Activated T-cell treated with anti-CD3 and anti-CD28 coated beads for 4 hours (primary cell): ENCODE data around the gene ABCC10.
"Not testable (repeated sequence)": the region's sequence is repeated elsewhere in the genome, so short reads cannot be mapped to it uniquely, and the experiment has no call there.

ENCODE experiments used
- DNase-seq: peaks from one replicate; pipeline ENCODE4 v3.0.0-alpha.2; 2020

The ABCC10 gene

DNA sequence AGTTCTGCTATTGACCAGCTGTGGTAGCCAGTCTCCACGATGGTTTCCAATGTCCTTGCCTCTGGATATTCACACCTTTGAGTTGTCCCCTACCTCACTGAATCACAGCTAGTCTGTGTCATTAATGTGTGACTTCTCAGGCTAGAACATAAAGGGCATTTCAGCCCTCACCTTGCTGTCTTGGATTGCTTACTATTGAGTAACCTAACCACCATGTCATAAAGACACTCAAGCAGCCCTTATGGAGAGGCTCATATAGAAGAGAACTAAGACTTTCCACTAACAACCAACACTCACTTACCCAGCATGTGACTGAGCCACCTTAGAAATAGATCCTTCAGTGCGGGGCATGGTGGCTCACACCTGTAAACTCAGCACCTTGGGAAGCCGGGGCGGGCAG lies 19.1 kb upstream of the ABCC10 start:
- DNase-seq, result no peak

DNA sequence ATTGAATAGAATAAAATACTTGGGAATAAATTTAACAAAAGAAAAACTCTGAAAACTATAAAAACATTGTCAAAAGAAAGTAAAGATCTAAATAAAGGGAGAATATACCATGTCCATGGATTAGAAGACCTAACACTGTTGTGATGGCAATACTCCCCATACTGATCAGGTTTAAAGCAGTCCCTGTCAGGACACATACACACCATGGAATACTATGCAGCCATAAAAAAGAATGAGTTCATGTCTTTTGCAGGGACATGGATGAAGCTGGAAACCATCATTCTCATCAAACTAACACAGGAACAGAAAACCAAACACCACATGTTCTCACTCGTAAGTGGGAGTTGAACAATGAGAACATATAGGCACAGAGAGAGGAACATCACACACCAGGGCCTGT lies 16.6 kb upstream of the ABCC10 start:
- DNase-seq, result not testable (repeated sequence)

DNA sequence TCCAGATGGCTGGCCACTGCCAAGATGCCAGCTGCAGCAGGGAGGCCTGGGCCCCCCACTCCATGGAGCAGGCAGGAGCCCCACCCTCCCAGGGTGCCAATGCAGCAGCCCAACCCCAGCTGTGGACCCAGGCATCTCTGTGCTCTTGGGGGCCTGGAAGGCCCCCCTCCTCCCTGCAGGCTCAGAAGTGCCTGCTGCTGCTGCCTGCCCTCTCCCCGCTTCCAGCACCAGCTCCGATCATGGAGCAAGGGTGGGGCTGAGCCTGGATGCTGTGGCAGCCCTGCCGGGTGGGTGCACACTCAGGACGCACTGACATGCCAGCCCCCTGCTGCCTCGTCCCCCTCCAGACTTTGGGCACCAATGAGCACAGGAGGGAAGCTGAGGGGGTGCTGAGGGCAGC lies 14.8 kb upstream of the ABCC10 start:
- DNase-seq, result no peak

DNA sequence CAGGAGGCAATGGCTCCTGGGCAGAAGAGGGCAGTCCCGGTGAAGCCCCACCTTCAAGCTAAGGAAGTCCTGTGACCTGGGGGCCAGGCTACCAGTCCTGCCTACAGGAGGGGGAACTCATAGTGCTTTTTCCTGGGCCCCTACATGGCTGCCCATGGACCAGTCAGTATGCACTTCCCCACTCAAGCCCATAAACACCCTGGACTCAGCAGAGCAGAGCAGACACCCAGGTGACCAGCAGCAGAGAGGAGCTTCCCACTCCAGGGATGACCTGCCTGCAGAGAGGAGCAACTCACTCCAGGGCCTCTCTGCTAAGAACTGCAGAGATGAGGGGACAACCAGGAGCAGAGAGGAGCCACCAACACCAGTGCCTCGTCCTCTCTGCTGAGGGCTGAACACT lies 14.3 kb upstream of the ABCC10 start:
- DNase-seq, result no peak

DNA sequence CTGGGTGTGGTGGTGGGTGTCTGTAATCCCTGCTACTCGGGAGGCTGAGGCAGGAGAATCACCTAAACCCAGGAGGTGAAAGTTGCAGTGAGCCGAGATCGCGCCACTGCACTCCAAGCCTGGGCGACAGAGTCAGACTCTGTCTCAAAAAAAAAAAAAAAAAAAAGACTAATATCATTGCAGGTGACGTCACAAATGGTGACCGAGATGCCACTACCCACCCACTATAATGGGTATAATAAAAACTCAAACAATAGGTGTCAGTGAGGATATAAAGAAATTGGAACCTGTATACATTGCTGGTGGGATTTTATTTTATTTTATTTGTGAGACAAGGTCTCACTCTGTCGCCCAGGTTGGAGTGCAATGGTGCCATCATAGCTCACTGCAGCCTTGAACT lies 12.1 kb upstream of the ABCC10 start:
- not testable (repeated sequence) for DNase-seq

DNA sequence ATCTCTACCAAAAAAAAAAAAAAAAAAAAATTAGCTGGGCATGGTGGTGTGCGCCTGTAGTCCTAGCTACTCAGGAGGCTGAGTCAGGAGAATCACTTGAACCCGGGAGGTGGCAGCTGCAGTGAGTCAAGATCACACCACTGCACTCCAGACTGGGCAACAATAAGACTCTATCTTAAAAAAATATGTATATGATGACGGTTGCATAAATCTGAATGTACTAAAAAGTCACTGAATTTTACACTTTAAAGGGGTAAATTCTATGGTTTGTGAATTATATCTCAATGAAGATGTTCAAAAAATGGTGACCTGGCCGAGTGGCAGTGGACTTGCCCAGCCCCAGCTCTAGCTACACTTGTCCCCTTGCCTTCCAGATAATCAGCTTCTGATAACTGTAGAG lies 10.4 kb upstream of the ABCC10 start:
- no peak for DNase-seq

DNA sequence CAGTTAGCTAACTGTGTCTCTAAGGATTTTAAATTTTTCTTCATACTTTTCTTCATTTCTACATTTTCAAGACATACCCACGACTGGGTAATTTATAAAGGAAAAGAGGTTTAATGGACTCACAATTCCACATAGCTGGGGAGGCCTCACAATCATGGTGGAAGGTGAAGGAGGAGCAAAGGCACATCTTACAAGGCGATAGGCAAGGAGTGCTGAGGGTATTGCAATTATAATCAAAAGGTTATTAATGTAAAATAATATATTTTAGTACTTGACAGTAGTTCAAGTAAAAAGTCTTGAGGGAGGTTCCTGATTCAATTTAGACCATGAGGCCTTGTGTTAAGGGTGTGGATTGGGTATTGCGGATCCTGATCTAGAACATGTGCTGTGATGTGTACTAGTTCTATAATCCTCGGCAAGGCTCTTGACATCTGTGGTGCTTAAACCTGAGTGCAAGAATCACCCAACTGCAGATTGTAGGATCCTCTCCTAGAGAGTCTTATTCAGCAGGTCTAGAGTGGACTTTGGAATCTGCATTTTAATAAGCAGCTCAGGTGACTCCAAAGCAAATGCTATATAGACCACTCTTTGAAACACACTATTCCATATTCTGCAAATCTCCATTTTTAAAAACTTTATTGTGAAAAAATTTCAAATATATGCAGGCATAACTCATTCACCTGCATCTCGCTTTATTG lies 7.2 kb upstream of the ABCC10 start:
- no peak for DNase-seq

DNA sequence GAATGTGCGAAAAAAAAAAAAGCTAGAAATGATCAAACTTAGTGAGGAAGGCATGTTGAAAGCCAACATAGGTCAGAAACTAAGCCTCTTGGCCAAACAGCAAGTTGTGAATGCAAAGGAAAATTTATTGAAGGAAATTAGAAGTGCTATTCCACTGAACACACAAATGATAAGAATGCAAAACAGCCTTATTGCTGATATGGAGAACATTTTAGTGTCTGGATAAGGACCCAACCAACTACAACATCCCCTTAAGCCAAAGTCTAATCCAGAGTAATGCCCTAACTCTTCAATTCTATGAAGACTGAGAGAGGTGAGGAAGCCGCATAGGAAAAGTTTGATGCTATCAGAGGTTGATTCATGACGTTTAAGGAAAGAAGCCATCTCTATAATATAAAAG lies 5.5 kb upstream of the ABCC10 start:
- no peak for DNase-seq

DNA sequence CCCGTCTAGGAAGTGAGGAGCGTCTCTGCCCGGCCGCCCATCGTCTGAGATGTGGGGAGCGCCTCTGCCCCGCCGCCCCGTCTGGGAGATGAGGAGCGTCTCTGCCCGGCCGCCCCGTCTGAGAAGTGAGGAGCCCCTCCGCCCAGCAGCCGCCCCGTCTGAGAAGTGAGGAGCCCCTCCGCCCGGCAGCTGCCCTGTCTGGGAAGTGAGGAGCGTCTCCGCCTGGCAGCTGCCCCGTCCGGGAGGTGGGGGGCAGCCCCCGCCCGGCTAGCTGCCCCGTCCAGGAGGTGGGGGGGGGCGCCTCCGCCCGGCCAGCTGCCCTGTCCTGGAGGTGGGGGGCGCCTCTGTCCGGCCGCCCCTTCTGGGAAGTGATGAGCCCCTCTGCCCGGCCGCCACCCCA lies 2.3 kb upstream of the ABCC10 start:
- DNase-seq, result not testable (repeated sequence)

DNA sequence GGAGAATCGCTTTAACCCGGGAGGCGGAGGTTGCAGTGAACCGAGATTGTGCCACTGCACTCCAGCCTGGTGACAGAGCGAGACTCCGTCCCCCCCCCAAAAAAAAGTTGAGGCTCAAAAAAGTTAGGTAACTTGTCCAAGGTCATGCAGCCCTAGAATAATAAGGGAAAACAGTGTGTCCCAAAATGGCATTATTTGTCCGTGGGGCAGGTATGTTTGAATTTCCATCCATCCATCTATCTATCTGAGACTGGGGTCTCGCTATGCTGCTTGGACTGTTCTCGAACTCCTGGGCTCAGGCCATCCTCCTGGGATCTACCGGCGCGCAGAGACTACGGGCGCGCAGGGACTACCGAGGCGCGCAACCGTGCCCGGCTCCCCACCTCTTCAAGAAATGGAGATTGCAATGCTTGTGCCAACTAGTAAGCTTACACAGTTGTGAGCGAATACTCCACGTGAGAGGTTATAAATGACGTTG lies 374 bp upstream of the ABCC10 start:
- no peak for DNase-seq

DNA sequence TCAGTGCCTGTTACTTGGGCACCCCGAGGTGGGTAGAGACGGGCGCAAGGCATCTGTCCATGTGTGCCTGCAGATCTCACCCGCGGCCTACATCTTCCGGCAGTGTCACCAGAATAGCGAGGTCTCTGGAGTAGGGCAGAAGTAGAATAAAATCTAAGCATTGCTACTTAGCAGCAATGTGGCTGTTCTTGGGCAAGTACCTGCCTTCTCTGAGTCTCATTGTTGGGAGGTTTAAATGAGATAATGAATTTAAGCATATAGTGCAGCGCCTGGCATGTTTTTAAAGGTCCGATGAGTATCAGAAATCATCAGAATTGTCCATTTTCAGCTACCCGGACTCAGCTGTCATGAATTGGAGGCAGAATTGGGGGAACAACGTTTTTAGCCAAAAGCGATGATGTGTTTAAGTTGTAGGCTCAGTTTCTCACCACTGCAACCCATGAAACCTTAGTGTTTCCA lies 800 bp downstream of the ABCC10 start:
- no peak for DNase-seq

DNA sequence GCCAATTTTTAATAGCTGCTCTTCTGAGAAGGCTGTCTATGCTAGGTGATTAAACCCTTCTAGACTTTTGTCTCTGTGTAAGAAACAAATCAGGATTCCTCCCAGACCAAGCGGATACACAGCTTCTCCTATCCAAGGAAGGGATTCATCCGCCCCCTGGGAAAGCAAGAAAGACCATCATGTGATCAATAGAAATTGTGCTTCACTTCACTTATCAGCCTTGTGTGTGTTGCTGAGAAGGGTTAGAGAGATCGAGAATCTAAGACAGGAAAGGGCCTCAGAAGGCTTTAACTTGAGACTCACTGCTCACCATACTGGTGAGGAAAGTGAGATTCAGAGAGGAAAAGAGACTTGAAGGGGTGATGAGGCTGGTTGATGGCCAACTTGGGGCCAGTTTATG lies 1.5 kb downstream of the ABCC10 start:
- DNase-seq, result no peak

DNA sequence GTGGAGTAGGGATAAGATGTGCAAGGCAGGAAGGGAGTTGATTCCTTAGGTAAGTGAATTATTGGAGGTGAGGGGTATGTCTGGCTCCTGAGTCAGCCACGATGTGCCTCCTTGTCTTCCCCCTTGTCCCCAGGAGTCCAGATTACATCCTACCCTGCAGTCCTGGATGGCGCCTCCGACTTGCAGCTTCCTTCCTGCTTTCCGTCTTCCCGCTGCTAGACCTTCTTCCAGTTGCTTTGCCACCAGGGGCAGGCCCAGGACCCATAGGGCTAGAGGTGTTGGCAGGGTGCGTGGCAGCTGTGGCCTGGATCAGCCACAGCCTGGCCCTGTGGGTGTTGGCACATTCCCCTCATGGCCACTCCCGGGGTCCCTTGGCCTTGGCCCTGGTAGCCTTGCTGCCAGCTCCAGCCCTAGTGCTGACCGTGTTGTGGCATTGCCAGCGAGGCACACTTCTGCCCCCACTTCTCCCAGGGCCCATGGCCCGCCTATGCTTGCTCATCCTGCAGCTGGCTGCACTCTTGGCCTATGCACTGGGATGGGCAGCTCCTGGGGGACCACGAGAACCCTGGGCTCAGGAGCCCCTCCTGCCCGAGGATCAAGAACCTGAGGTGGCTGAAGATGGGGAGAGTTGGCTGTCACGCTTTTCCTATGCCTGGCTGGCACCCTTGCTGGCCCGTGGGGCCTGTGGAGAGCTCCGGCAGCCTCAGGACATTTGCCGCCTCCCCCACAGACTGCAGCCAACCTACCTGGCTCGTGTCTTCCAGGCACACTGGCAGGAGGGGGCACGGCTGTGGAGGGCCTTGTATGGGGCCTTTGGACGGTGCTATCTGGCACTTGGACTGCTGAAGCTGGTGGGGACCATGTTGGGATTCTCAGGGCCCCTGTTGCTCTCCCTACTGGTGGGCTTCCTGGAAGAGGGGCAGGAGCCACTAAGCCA lies 4.9 kb downstream of the ABCC10 start:
- DNase-seq, result no peak

DNA sequence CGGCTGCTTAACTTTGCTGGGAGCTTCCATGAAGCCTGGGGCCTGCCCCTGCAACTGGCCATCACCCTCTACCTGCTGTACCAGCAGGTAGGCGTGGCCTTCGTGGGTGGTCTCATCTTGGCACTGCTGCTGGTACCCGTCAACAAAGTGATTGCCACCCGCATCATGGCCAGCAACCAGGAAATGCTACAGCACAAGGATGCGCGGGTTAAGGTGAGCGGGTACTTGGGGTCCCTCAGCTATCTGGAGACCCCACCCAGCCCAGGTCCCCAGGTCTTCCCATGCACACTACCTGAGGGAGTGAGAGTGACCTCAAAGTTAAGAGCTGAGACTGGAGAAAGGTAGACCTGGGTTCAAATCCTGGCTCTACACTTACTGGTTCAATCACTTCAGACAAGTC lies 5.8 kb downstream of the ABCC10 start:
- no peak for DNase-seq

DNA sequence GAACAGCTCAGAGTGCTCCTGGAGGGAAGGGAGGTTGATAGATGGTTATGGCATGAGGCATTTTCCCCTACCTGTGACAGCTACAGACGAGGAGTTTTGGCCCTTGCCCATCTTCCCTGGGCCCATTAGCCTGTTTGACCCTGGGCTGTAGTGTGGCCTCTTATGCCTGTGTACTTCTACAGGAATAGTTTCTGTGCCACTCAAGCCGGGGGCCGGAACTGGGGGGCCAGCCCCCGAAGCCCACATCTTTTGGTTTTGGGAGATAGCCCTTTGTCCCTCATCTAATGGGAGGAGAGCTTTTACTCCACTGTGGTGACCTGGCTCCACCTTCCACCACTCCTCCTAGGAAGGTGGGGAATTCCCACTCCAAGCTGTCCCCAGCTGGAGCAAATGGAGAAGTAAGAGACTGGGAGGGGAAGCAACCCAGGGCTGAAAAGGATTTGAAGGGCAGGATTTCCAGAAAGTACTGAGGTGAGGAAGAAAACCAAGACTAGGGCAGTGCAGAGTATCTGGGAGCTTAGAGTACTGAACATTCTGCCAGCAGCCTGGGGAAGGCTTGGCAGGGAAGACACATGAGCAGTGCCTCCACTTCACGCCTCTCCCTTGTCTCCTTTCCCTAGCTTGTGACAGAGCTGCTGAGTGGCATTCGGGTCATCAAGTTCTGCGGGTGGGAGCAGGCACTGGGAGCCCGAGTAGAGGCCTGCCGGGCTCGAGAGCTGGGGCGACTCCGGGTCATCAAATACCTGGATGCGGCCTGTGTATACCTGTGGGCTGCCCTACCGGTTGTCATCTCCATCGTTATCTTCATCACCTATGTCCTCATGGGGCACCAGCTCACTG lies 6.9 kb downstream of the ABCC10 start:
- no peak for DNase-seq

DNA sequence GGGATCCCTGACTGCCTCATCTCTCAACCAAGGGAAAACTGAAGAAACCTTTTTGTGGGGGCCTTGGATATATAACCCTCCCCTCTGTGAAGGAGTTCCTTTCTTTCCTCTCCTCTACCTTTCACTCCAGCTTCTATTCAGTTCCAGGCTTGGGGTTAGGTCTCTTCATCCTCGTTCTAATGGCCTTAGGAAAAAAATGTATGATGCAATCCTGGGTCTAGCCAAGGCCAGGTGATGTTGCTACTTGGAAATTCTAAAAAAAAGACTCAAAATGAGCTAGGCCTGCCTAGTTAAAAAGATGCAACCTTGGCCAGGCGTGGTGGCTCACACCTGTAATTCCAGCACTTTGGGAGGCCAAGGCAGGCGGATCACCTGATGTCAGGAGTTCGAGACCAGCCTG lies 7.6 kb downstream of the ABCC10 start:
- no peak for DNase-seq

DNA sequence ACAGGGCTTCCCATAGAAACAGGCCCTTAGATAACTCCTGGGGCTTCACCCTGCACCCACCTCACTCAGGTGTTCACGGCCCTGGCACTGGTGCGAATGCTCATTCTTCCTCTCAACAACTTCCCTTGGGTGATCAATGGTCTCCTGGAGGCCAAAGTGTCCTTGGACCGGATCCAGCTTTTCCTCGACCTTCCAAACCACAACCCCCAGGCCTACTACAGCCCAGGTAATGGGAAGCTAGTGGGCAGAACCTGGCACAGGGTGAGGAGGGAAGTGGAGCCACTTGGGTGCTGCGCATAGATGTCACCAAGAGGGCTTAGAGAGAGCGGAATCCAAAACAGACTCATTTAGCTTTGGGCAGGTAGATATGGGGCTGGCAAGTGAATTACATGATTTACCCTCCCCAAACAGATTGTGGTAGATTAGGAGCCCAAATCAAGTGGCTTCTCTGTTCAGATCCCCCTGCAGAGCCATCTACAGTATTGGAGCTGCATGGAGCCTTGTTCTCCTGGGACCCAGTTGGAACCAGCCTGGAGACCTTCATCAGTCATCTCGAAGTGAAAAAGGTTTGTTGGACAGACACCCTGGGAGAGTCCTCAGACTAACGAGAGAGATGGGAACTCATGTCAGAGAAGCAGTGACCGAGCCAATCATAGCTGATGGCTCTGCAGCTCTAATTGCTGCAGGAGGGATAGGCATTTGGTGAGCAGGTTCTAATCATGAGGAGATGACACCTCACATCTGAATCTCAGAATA lies 8.5 kb downstream of the ABCC10 start:
- no peak for DNase-seq

DNA sequence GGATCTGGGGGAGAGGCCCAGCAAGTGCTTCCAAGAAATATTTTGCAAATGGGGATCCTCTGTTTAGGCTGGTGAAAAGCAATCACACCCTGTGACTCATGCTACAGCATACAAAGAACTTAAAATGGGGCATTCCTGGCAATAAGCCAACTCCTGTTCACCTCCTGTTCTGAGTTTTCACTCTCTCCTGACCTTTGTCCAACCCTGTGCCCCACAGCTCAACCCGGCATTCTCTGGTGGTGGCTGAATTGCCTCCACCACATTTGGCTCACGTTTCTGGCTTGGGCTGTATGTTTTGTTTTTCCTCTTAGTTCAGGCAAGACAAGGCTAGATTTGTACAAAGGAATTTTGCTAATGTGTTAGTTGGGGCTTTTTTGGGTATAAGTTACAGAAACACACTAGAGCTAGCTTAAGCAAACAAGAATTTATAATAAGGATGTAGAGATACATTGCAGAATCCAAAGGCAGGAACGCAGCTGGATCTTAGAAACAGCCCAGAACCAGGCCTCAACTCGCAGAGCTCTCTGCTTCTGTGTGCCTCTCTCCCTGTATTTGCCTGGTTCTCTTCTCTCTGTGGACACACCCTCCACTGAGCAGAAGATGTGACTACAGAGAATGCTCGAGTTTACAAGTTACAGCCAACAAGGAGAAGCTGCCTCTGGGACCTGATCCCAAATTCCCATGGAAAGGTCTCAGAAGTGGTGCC lies 9.4 kb downstream of the ABCC10 start:
- no peak for DNase-seq

DNA sequence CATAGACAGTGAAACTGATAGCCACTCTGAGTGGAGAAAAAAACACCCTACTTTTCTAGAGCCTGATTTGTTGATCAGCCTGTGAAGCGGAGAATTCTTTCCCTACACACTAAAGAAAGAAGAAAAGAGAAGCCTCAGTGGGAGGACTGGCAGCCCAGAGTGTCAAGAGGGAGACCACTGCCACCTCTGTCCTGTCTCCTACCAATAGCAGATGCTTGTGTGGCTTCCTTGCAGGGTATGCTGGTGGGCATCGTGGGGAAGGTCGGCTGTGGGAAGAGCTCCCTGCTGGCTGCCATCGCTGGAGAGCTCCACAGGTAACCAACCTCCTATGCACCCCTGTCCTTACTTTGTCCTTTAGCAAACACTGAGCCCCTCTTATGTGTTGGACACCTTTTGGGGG lies 10.4 kb downstream of the ABCC10 start:
- DNase-seq, result no peak

DNA sequence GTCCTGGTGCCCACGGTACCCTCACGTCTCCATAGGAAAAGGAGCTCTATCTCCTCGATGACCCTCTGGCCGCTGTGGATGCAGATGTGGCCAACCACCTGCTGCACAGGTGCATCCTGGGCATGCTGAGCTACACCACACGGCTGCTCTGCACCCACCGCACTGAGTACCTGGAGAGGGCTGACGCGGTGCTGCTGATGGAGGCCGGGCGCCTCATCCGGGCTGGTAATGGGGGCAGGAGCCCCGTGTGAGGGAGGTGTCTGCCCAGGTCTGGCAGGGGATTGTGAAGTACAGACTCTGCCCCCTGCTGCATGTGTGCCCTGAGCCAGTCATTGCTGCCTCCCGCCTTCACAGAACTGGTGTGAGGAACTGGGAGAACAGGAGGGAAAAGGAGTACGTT lies 15.6 kb downstream of the ABCC10 start:
- no peak for DNase-seq

DNA sequence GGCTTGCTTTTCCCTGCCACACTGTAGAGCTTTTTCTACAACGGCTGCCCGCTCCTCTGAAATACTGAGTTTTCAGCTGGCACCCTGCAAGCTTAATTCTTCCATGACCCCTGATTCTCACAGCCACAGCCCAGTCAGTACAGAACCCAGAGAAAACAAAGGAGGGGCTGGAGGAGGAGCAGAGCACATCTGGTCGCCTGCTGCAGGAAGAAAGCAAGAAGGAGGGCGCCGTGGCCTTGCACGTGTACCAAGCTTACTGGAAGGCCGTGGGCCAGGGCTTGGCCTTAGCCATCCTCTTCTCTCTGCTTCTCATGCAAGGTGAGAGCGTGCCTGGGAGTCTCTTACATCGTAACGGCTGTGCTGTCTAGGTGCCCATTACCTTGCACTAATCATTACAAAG lies 16.7 kb downstream of the ABCC10 start:
- DNase-seq, result no peak

DNA sequence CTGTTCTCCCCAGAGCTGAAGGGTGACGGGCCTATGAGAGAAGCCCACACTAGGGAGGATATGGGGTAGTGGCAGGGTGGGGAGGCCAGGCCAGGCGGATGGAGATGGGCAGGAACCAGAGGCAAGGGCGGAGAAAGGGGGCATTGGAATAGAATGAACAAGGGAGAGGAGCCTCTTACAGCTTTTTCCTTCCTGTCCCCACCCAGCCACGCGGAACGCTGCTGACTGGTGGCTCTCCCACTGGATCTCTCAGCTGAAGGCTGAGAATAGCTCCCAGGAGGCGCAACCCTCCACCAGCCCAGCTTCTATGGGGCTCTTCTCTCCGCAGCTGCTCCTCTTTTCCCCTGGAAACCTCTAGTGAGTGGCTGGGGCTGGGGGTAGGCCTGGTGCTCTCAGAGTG lies 17.2 kb downstream of the ABCC10 start:
- no peak for DNase-seq
